ENCODE results near the gene WFIKKN2. TPM values are rescaled to one million over a fixed set of nuclear protein-coding genes. Genes with fewer than 3 reads are reported as not detected.
A peak's percentile ranks its signal among the peaks of the same experiment; 100 is the strongest.

Gene WFIKKN2
- total and polyA plus RNA-seq, 2 of the 13 experiments (the other 11 are each of a cell fraction or from before 2014, with no cell fraction given), result not detected

DNA sequence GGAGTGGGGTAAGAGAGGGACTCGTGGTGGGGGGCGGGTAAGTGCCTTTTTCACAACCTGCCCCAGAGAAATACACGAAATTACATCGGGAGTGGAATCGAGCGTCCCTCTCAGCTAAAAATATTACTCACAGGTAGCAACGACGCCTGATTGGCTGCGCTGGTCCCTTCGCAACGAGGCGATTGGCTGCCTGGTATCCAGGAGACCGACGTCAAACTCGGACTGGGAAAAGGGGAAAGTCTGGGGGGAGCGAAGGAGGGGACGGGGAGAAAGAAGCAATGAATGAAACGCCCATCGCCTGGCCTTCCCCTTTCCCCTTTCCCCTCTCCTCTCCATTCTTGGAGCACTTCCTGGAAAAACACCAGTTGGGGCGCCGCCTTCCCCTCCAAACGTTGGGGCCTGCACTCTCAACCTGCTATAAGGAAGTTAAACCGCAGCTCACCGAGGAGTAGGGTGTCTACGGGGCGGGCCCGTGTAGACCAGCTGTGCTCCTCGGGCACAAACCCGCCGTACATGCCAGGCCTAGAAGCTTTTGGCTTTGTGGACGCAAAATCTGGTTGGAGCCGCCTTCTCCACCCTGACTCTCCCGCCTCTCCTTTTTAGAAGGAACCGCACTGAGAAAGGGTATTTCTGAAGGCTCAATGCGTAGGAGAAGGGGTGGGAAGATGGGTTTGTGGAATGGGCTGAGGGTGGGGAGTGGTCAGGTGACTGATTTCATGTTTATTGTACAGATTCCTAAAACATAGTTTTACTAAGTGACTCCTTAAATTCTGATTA is 32.2 kb downstream of the WFIKKN2 start (continued):
- TF ChIP-seq, protein P1, sequence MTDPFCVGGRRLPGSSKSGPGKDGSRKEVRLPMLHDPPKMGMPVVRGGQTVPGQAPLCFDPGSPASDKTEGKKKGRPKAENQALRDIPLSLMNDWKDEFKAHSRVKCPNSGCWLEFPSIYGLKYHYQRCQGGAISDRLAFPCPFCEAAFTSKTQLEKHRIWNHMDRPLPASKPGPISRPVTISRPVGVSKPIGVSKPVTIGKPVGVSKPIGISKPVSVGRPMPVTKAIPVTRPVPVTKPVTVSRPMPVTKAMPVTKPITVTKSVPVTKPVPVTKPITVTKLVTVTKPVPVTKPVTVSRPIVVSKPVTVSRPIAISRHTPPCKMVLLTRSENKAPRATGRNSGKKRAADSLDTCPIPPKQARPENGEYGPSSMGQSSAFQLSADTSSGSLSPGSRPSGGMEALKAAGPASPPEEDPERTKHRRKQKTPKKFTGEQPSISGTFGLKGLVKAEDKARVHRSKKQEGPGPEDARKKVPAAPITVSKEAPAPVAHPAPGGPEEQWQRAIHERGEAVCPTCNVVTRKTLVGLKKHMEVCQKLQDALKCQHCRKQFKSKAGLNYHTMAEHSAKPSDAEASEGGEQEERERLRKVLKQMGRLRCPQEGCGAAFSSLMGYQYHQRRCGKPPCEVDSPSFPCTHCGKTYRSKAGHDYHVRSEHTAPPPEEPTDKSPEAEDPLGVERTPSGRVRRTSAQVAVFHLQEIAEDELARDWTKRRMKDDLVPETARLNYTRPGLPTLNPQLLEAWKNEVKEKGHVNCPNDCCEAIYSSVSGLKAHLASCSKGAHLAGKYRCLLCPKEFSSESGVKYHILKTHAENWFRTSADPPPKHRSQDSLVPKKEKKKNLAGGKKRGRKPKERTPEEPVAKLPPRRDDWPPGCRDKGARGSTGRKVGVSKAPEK (CRISPR knock-in tag; IDR thresholded peaks at IDR 0.05; ENCODE audit: borderline replicate concordance), result 0 out of 2 replicates have a peak, but pooled peaks have one; percentile 86
- TF ChIP-seq CREB1 (IDR thresholded peaks at IDR 0.05), result peak; percentile 84
- TF ChIP-seq CREB1 (CRISPR knock-in tag; IDR thresholded peaks at IDR 0.05), result peak; percentile 97
- TF ChIP-seq, protein P2, sequence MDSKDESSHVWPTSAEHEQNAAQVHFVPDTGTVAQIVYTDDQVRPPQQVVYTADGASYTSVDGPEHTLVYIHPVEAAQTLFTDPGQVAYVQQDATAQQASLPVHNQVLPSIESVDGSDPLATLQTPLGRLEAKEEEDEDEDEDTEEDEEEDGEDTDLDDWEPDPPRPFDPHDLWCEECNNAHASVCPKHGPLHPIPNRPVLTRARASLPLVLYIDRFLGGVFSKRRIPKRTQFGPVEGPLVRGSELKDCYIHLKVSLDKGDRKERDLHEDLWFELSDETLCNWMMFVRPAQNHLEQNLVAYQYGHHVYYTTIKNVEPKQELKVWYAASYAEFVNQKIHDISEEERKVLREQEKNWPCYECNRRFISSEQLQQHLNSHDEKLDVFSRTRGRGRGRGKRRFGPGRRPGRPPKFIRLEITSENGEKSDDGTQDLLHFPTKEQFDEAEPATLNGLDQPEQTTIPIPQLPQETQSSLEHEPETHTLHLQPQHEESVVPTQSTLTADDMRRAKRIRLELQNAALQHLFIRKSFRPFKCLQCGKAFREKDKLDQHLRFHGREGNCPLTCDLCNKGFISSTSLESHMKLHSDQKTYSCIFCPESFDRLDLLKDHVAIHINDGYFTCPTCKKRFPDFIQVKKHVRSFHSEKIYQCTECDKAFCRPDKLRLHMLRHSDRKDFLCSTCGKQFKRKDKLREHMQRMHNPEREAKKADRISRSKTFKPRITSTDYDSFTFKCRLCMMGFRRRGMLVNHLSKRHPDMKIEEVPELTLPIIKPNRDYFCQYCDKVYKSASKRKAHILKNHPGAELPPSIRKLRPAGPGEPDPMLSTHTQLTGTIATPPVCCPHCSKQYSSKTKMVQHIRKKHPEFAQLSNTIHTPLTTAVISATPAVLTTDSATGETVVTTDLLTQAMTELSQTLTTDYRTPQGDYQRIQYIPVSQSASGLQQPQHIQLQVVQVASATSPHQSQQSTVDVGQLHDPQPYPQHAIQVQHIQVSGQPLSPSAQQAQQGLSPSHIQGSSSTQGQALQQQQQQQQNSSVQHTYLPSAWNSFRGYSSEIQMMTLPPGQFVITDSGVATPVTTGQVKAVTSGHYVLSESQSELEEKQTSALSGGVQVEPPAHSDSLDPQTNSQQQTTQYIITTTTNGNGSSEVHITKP (CRISPR knock-in tag; IDR thresholded peaks at IDR 0.05; ENCODE audit: low read depth), result peak; percentile 97
- peak; percentile 64; the same call in 1 of the 2 replicates for TF ChIP-seq NR2F2 (IDR thresholded peaks at IDR 0.05; ENCODE audit: borderline replicate concordance, low read depth)
- no peak for TF ChIP-seq RORA (CRISPR knock-in tag; IDR thresholded peaks at IDR 0.05)
- TF ChIP-seq ZNF788 (CRISPR knock-in tag; IDR thresholded peaks at IDR 0.05; ENCODE audit: borderline replicate concordance), result peak; percentile 21; the same call in 1 of the 2 replicates
- TF ChIP-seq MYC (CRISPR knock-in tag; IDR thresholded peaks at IDR 0.05; ENCODE audit: borderline replicate concordance), result no peak
- TF ChIP-seq KDM4B (CRISPR knock-in tag; IDR thresholded peaks at IDR 0.05), result 0 out of 2 replicates have a peak, but pooled peaks have one; percentile 34
- peak; percentile 50; the same call in 1 of the 2 replicates for TF ChIP-seq GATAD1 (CRISPR knock-in tag; IDR thresholded peaks at IDR 0.05)
- TF ChIP-seq, protein P3, sequence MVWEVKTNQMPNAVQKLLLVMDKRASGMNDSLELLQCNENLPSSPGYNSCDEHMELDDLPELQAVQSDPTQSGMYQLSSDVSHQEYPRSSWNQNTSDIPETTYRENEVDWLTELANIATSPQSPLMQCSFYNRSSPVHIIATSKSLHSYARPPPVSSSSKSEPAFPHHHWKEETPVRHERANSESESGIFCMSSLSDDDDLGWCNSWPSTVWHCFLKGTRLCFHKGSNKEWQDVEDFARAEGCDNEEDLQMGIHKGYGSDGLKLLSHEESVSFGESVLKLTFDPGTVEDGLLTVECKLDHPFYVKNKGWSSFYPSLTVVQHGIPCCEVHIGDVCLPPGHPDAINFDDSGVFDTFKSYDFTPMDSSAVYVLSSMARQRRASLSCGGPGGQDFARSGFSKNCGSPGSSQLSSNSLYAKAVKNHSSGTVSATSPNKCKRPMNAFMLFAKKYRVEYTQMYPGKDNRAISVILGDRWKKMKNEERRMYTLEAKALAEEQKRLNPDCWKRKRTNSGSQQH (CRISPR knock-in tag; IDR thresholded peaks at IDR 0.05; ENCODE audit: low read depth), result peak; percentile 88
- TF ChIP-seq, protein P4, sequence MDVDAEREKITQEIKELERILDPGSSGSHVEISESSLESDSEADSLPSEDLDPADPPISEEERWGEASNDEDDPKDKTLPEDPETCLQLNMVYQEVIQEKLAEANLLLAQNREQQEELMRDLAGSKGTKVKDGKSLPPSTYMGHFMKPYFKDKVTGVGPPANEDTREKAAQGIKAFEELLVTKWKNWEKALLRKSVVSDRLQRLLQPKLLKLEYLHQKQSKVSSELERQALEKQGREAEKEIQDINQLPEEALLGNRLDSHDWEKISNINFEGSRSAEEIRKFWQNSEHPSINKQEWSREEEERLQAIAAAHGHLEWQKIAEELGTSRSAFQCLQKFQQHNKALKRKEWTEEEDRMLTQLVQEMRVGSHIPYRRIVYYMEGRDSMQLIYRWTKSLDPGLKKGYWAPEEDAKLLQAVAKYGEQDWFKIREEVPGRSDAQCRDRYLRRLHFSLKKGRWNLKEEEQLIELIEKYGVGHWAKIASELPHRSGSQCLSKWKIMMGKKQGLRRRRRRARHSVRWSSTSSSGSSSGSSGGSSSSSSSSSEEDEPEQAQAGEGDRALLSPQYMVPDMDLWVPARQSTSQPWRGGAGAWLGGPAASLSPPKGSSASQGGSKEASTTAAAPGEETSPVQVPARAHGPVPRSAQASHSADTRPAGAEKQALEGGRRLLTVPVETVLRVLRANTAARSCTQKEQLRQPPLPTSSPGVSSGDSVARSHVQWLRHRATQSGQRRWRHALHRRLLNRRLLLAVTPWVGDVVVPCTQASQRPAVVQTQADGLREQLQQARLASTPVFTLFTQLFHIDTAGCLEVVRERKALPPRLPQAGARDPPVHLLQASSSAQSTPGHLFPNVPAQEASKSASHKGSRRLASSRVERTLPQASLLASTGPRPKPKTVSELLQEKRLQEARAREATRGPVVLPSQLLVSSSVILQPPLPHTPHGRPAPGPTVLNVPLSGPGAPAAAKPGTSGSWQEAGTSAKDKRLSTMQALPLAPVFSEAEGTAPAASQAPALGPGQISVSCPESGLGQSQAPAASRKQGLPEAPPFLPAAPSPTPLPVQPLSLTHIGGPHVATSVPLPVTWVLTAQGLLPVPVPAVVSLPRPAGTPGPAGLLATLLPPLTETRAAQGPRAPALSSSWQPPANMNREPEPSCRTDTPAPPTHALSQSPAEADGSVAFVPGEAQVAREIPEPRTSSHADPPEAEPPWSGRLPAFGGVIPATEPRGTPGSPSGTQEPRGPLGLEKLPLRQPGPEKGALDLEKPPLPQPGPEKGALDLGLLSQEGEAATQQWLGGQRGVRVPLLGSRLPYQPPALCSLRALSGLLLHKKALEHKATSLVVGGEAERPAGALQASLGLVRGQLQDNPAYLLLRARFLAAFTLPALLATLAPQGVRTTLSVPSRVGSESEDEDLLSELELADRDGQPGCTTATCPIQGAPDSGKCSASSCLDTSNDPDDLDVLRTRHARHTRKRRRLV (CRISPR knock-in tag; IDR thresholded peaks at IDR 0.05), result 0 out of 2 replicates have a peak, but pooled peaks have one; percentile 12
- TF ChIP-seq, protein P5, sequence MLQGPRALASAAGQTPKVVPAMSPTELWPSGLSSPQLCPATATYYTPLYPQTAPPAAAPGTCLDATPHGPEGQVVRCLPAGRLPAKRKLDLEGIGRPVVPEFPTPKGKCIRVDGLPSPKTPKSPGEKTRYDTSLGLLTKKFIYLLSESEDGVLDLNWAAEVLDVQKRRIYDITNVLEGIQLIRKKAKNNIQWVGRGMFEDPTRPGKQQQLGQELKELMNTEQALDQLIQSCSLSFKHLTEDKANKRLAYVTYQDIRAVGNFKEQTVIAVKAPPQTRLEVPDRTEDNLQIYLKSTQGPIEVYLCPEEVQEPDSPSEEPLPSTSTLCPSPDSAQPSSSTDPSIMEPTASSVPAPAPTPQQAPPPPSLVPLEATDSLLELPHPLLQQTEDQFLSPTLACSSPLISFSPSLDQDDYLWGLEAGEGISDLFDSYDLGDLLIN (CRISPR knock-in tag; IDR thresholded peaks at IDR 0.05; ENCODE audit: borderline replicate concordance), result peak; percentile 21; the same call in 1 of the 2 replicates
